ENCODE data around the gene ENOX1. TPM values are rescaled to one million over a fixed set of nuclear protein-coding genes. Genes with fewer than 3 reads are reported as not detected.

ENOX1 gene
- total RNA-seq, 1 donor from 2014 or later, result 1.1 TPM

DNA sequence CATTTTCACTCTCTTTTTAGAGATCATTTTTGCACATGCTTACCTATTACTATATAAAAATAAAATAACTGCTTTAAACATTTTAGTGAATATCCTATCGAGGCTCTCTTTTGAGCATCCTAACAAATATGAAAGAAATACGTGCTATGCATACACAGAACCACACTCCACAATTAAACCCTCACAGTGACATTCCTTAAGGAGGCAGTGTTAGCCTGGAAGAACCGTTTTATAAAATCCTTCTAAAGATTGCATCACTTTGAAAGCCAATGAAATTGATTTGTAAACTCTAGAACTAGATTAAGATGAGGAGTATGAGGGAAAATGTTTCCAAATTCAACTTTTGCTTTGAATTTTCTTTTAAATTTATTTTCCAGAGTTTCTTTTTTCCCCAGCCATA lies 11.1 kb upstream of the ENOX1 start:
- Histone ChIP-seq H3K27ac (no peak overlapping the region), H3K4me2 (no peak overlapping the region), H3K9me3 (ENCODE audit: low read depth) (no peaks in the 10 kb centered on the region), H3K9ac (no peak overlapping the region), H3F3A (ENCODE audit: low read depth) (no peaks in the 10 kb centered on the region), H4K20me1 (ENCODE audit: low read depth) (no peaks in the 10 kb centered on the region), H3K27me3 (no peaks in the 10 kb centered on the region), H2AFZ (replicated peaks) (no peak overlapping the region), H3K4me1 (no peaks in the 10 kb centered on the region), H3K4me3 (no peak overlapping the region), H3K79me2 (ENCODE audit: low read depth) (no peaks in the 10 kb centered on the region), H3K36me3 (no peaks in the 10 kb centered on the region)
- DNase-seq (ENCODE audit: low spot score), result no peak
- H3K36me3 Mint-ChIP-seq, result no peaks in the 10 kb centered on the region
- H3K9me3 Mint-ChIP-seq, result no peaks in the 10 kb centered on the region
- no peaks in the 10 kb centered on the region for H3K27me3 Mint-ChIP-seq (ENCODE audit: insufficient read depth, low read depth)
- TF ChIP-seq EZH2phosphoT487 (IDR thresholded peaks at IDR 0.05) (no peak), EZH2 (IDR thresholded peaks at IDR 0.05) (no peak)
- TF ChIP-seq, protein P1, sequence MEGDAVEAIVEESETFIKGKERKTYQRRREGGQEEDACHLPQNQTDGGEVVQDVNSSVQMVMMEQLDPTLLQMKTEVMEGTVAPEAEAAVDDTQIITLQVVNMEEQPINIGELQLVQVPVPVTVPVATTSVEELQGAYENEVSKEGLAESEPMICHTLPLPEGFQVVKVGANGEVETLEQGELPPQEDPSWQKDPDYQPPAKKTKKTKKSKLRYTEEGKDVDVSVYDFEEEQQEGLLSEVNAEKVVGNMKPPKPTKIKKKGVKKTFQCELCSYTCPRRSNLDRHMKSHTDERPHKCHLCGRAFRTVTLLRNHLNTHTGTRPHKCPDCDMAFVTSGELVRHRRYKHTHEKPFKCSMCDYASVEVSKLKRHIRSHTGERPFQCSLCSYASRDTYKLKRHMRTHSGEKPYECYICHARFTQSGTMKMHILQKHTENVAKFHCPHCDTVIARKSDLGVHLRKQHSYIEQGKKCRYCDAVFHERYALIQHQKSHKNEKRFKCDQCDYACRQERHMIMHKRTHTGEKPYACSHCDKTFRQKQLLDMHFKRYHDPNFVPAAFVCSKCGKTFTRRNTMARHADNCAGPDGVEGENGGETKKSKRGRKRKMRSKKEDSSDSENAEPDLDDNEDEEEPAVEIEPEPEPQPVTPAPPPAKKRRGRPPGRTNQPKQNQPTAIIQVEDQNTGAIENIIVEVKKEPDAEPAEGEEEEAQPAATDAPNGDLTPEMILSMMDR (IDR thresholded peaks at IDR 0.05), result no peak
- no peaks in the 10 kb centered on the region for H3K4me1 Mint-ChIP-seq
- no peak overlapping the region for H3K4me3 Mint-ChIP-seq
- no peak overlapping the region for H3K27ac Mint-ChIP-seq

DNA sequence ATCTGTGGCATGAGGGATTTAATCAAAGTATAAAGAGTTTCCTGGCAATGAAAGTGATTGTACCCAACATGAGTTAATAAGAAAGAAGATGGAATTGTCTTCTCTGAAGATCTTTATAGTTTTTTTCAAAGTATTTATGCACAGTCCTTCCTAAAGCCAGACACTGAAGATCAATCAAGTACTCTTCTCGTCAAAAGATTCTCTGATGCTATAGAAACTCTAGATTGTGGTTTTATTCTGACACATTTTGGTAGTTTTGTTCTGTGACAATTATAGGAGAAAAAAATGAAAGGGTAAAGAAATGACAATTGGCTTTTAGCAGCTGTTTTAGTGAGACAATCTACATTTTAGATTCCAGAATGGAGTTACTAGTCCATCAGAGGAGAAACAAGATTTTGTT lies 10.4 kb upstream of the ENOX1 start:
- H2AFZ ChIP-seq (replicated peaks), result no peak overlapping the region
- no peak for DNase-seq (ENCODE audit: low spot score)
- H3K79me2 ChIP-seq (ENCODE audit: low read depth), result no peaks in the 10 kb centered on the region
- TF ChIP-seq, protein P1 (IDR thresholded peaks at IDR 0.05), result no peak
- TF ChIP-seq EZH2 (IDR thresholded peaks at IDR 0.05), result no peak
- TF ChIP-seq EZH2phosphoT487 (IDR thresholded peaks at IDR 0.05), result no peak
- Mint-ChIP-seq H3K27ac (no peak overlapping the region), H3K27me3 (ENCODE audit: insufficient read depth, low read depth) (no peaks in the 10 kb centered on the region), H3K9me3 (no peaks in the 10 kb centered on the region), H3K4me1 (peaks cover under 1% of the 10 kb centered on the region), H3K4me3 (no peak overlapping the region), H3K36me3 (no peaks in the 10 kb centered on the region)
- no peaks in the 10 kb centered on the region for H3F3A ChIP-seq (ENCODE audit: low read depth)
- no peaks in the 10 kb centered on the region for H3K4me1 ChIP-seq
- no peak overlapping the region for H3K4me2 ChIP-seq
- H3K9me3 ChIP-seq (ENCODE audit: low read depth), result no peaks in the 10 kb centered on the region
- H3K27me3 ChIP-seq, result no peaks in the 10 kb centered on the region
- H3K9ac ChIP-seq, result no peak overlapping the region
- no peak overlapping the region for H3K4me3 ChIP-seq
- no peak overlapping the region for H3K27ac ChIP-seq
- H3K36me3 ChIP-seq, result no peaks in the 10 kb centered on the region
- no peaks in the 10 kb centered on the region for H4K20me1 ChIP-seq (ENCODE audit: low read depth)

DNA sequence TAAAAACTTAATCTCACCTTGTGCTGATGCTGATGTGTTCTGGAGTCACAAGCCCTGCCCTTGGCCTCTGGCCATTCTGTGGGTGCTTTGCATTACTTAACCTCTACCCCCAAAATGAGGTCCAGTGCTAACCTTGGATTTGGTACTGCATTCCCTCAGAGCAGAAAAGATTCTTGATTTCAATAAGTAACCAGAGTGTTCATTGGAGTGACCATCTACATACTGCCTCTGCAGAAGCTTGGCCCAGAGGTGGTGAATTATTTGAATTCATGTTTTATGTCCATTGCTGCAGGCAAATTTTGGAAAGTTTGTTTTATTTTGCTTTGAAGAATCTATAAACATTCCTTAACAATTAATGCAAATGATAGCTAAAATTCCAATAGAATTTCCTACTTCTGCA lies 7.6 kb upstream of the ENOX1 start:
- no peak for DNase-seq (ENCODE audit: low spot score)
- Mint-ChIP-seq H3K36me3 (no peaks in the 10 kb centered on the region), H3K27ac (no peak overlapping the region), H3K9me3 (no peaks in the 10 kb centered on the region), H3K4me3 (no peak overlapping the region), H3K27me3 (ENCODE audit: insufficient read depth, low read depth) (no peaks in the 10 kb centered on the region), H3K4me1 (peaks cover 3% of the 10 kb centered on the region)
- H3K79me2 ChIP-seq (ENCODE audit: low read depth), result no peaks in the 10 kb centered on the region
- H3K4me3 ChIP-seq, result no peak overlapping the region
- no peak overlapping the region for H2AFZ ChIP-seq (replicated peaks)
- no peaks in the 10 kb centered on the region for H3K9me3 ChIP-seq (ENCODE audit: low read depth)
- H3F3A ChIP-seq (ENCODE audit: low read depth), result no peaks in the 10 kb centered on the region
- H3K4me2 ChIP-seq, result no peak overlapping the region
- no peak overlapping the region for H3K27ac ChIP-seq
- no peaks in the 10 kb centered on the region for H3K36me3 ChIP-seq
- no peaks in the 10 kb centered on the region for H3K4me1 ChIP-seq
- TF ChIP-seq EZH2phosphoT487 (IDR thresholded peaks at IDR 0.05), result no peak
- TF ChIP-seq EZH2 (IDR thresholded peaks at IDR 0.05), result no peak
- TF ChIP-seq, protein P1 (IDR thresholded peaks at IDR 0.05), result no peak
- H3K27me3 ChIP-seq, result no peaks in the 10 kb centered on the region
- H3K9ac ChIP-seq, result no peak overlapping the region
- H4K20me1 ChIP-seq (ENCODE audit: low read depth), result no peaks in the 10 kb centered on the region
